Tibial artery (tissue), 4 donors: ENCODE measurements around the gene MARCHF6.
"Not testable (repeated sequence)": the region's sequence is repeated elsewhere in the genome, so short reads cannot be mapped to it uniquely, and the experiment has no call there.

Source experiments
- DNase-seq, 2 donors: peaks; one replicate each; pipeline ENCODE4 v3.0.0-alpha.2; 2019
- H3K27ac ChIP-seq, 2 donors: fragments of 200-600 bp; sonication (generic) in 1 of 2; 1 replicate in 1 of 2; 2 replicates in 1 of 2; pipeline ENCODE4 v1.5.1; 2018 to 2019; ENCODE audit warnings: mild to moderate bottlenecking in 1 of 2
- H3K27me3 ChIP-seq, 2 donors: fragments of 200-600 bp; sonication (generic) in 1 of 2; one replicate each; pipeline versions ENCODE4 v1.5.1 to v1.6.0; 2016 to 2019
- H3K36me3 ChIP-seq, 3 donors: fragments of 200-600 bp; sonication (generic) in 2 of 3; one replicate each; pipeline ENCODE4 v1.5.1; 2016 to 2019; ENCODE audit warnings: mild to moderate bottlenecking in 2 of 3
- H3K4me1 ChIP-seq, 4 donors: fragments of 200-600 bp; sonication (generic) in 2 of 4; 1 replicate in 3 of 4; 2 replicates in 1 of 4; pipeline ENCODE4 v1.5.1; 2016 to 2019
- H3K4me3 ChIP-seq, 2 donors: fragments of 200-600 bp; sonication (generic) in 1 of 2; 1 replicate in 1 of 2; 2 replicates in 1 of 2; pipeline ENCODE4 v1.5.1; 2018 to 2019; ENCODE audit warnings: mild to moderate bottlenecking in 2 of 2
- H3K9me3 ChIP-seq, 3 donors: fragments of 200-600 bp; sonication (generic) in 1 of 3; one replicate each; pipeline ENCODE4 v1.5.1; 2016 to 2019
- CTCF ChIP-seq, 2 experiments: fragments of 200-600 bp in 1 of 2; fragments of 450-650 bp in 1 of 2; IDR thresholded peaks; one replicate each; pipeline ENCODE4 v1.5.1; 2017 to 2019; ENCODE audit warnings: antibody characterized with exemption in 2 of 2, mild to moderate bottlenecking in 1 of 2, moderate library complexity in 1 of 2
- intact Hi-C: fragments of 100-400 bp; cut with DNase I; formaldehyde crosslinking; loops from one replicate; pipeline ENCODE4 v1.15.0; 2023; ENCODE audit warnings: low total_unique reads

The MARCHF6 gene

GRCh38 chr5:10307206-10308148 is 46.0 kb upstream of the MARCHF6 start, which contains the start of gene CMBL:
Gene CMBL, minus strand, starts transcription at chr5:10307902. Its CDS starts 17,140 bp downstream, at chr5:10290762.
- peak within 1 kb of the TSS; percentile 81 to 93 for H3K27ac ChIP-seq
- intact Hi-C loops = no loop called here
- H3K4me3 ChIP-seq = peak within 1 kb of the TSS; percentile 70 to 76
- TF ChIP-seq CTCF (IDR thresholded peaks at IDR 0.05) = no peak
- H3K27me3 ChIP-seq = no peaks in the 10 kb centered on the region
- no peaks in the 10 kb centered on the region for H3K9me3 ChIP-seq
- H3K36me3 ChIP-seq = no peaks in the 10 kb centered on the region
- peaks cover 0 to 14% (median 4%) of the 10 kb centered on the region in 4 donors for H3K4me1 ChIP-seq
- peak; percentile 45 to 75 for DNase-seq

GRCh38 chr5:10308844-10309243 is 44.7 kb upstream of the MARCHF6 start:
- TF ChIP-seq CTCF (IDR thresholded peaks at IDR 0.05) = no peak
- intact Hi-C loops = no loop called here
- H3K27ac ChIP-seq = no peak overlapping the region
- DNase-seq = no peak
- H3K27me3 ChIP-seq = no peaks in the 10 kb centered on the region
- H3K4me1 ChIP-seq = peaks cover 0 to 14% (median 4%) of the 10 kb centered on the region in 4 donors
- no peaks in the 10 kb centered on the region for H3K36me3 ChIP-seq
- no peak overlapping the region for H3K4me3 ChIP-seq
- no peaks in the 10 kb centered on the region for H3K9me3 ChIP-seq

GRCh38 chr5:10310066-10310779 is 43.3 kb upstream of the MARCHF6 start:
- Histone ChIP-seq H3K9me3 (no peaks in the 10 kb centered on the region), H3K4me1 (peaks cover 0 to 14% (median 4%) of the 10 kb centered on the region in 4 donors), H3K27ac (no peak overlapping the region), H3K27me3 (no peaks in the 10 kb centered on the region), H3K4me3 (no peak overlapping the region), H3K36me3 (no peaks in the 10 kb centered on the region)
- intact Hi-C loops = no loop called here
- no peak for TF ChIP-seq CTCF (IDR thresholded peaks at IDR 0.05)
- no peak for DNase-seq

- not testable (repeated sequence) for H3K27ac ChIP-seq
Observed at GRCh38 chr5:10310835-10311570, 42.5 kb upstream of the MARCHF6 start.

GRCh38 chr5:10311595-10312425 is 41.7 kb upstream of the MARCHF6 start:
- peaks cover 0 to 4% (median under 1%) of the 10 kb centered on the region in 4 donors for H3K4me1 ChIP-seq
- H3K36me3 ChIP-seq = no peaks in the 10 kb centered on the region
- no peak overlapping the region for H3K4me3 ChIP-seq
- H3K27ac ChIP-seq = no peak overlapping the region
- H3K27me3 ChIP-seq = no peaks in the 10 kb centered on the region
- no peak for DNase-seq
- intact Hi-C loops = no loop called here
- no peak for TF ChIP-seq CTCF (IDR thresholded peaks at IDR 0.05)
- H3K9me3 ChIP-seq = no peaks in the 10 kb centered on the region

More at GRCh38 chr5:10310835-10311570, 42.5 kb upstream of the MARCHF6 start:
- DNase-seq, H3K27me3 ChIP-seq, intact Hi-C loops, H3K36me3 ChIP-seq, H3K9me3 ChIP-seq, H3K4me3 ChIP-seq: not testable (repeated sequence)
- peaks cover 0 to 12% (median 4%) of the 10 kb centered on the region in 4 donors for H3K4me1 ChIP-seq
